HCT116 (cell line): ENCODE data around the gene B4GALT7.

Experiments
- CTCF ChIP-seq, 3 experiments: fragments of 200-600 bp in 1 of 3; sonication (generic) in 1 of 3; IDR thresholded peaks in 2 of 3; conservative IDR thresholded peaks in 1 of 3; 2 replicates each; pipeline ENCODE4 v1.5.1; 2012 to 2017; ENCODE audit warnings: low read depth in 2 of 3, low read length in 2 of 3, antibody characterized with exemption in 1 of 3, borderline replicate concordance in 1 of 3, control low read depth in 1 of 3, mild to moderate bottlenecking in 1 of 3, mixed read lengths in 1 of 3, mixed run types in 1 of 3, moderate library complexity in 1 of 3; ENCODE audit not compliant: insufficient read depth in 1 of 3
- MAX ChIP-seq: IDR thresholded peaks from 2 replicates; pipeline ENCODE4 v1.6.1; 2012
- REST ChIP-seq: IDR thresholded peaks from 2 replicates; pipeline ENCODE4 v1.6.1; 2012; ENCODE audit warnings: low read depth

- TF ChIP-seq MAX (no peak), CTCF (IDR thresholded peaks at IDR 0.05 in 2 of 3, conservative IDR thresholded peaks at IDR 0.05 in 1 of 3; ENCODE audit: borderline replicate concordance in 1 of 3, insufficient read depth in 1 of 3, low read depth in 2 of 3, low read length in 2 of 3) (no peak), REST (no peak)
Measured at GRCh38 chr5:177593511-177593910, 6.4 kb upstream of the B4GALT7 start.
